Loucy (cell line): ENCODE measurements around the gene CIB4.

ENCODE experiments used
- CTCF ChIP-seq: fragments of 200-600 bp; sonication (generic); conservative IDR thresholded peaks from 2 replicates; pipeline ENCODE4 v1.5.1; 2014; ENCODE audit warnings: mild to moderate bottlenecking, antibody characterized with exemption, low read length
- EZH2phosphoT487 ChIP-seq: fragments of 200-600 bp; IDR thresholded peaks from 2 replicates; pipeline ENCODE4 v1.6.1; 2018; ENCODE audit warnings: antibody characterized with exemption, mild to moderate bottlenecking, moderate library complexity, borderline replicate concordance

DNA sequence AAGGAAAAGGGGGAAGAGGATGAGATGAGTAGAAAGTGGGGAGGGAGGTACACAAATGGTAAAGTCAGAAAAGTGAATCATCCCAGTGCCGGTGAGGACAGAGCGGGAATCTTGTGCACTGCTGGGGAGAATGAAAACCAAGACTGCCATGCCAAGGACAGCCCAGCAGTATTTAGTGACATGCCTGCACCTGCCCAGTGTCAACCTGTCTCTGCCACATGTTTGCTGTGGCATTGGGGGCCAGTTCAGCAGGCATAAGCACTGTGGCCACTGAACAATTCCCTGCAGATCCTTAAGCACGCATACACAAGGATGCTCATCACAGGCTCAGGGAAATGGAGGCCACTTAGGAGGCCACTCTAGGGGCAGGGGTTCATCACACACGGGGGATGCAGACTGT lies 46.2 kb upstream of the CIB4 start:
- TF ChIP-seq CTCF (no peak), EZH2phosphoT487 (no peak)
